HCT116 (cell line): ENCODE results near the gene FBXO8. TPM values are rescaled to one million over a fixed set of nuclear protein-coding genes. Genes with fewer than 3 reads are reported as not detected.

Source experiments
- ATAC-seq: fragments of 200-7000 bp; cut with Tn5 transposase; 2 replicates; pipeline ENCODE4 v1.9.1; 2020; ENCODE audit warnings: mild to moderate bottlenecking, moderate library complexity
- BruUV-seq: library from RNA; stranded (reverse); fragments of 400-500 nt; replicated peaks from 2 replicates; lab custom pipeline; 2021; lab: Mats Ljungman, UMichigan
- CTCF ChIA-PET: fragments of 300-600 bp; sonication (Branson Sonifier 250); formaldehyde crosslinking; loops from one replicate; lab custom pipeline; 2021; ENCODE audit warnings: antibody characterized with exemption; lab: Charles Lee
- POLR2A ChIA-PET: fragments of 300-600, 350-600 bp; sonication (Branson Sonifier 250); formaldehyde crosslinking; loops from one replicate; lab custom pipeline; 2021; ENCODE audit warnings: antibody characterized with exemption; lab: Charles Lee
- RAD21 ChIA-PET, 2 experiments: fragments of 300-600 bp; sonication (Branson Sonifier 250); formaldehyde crosslinking; loops; one replicate each; lab custom pipeline; 2023; ENCODE audit warnings: low total read pairs in 2 of 2; ENCODE audit not compliant: uncharacterized antibody in 2 of 2, unreplicated experiment in 2 of 2, low non-redundant PET in 1 of 2; lab: Charles Lee
- DNase-seq: peaks from one replicate; pipeline ENCODE4 v3.0.0-alpha.2; 2010; ENCODE audit warnings: low read depth, low spot score
- H2AFZ ChIP-seq: fragments of 200-600 bp; shearing (Covaris generic), sonication (generic); 2 replicates; pipeline ENCODE4 v1.6.1; 2017; ENCODE audit warnings: low read depth, mixed run types, mixed read lengths, antibody characterized with exemption, low read length; ENCODE audit not compliant: poor library complexity, severe bottlenecking
- H3K27ac ChIP-seq: 2 replicates; pipeline ENCODE4 v1.5.1; 2012; ENCODE audit warnings: low read depth, low read length
- H3K27me3 ChIP-seq: fragments of 200-600 bp; sonication (generic); 2 replicates; pipeline ENCODE4 v1.6.1; 2016; ENCODE audit warnings: mixed run types, low read length, mixed read lengths; ENCODE audit not compliant: insufficient read depth
- H3K36me3 ChIP-seq, 2 experiments: fragments of 200-500 bp in 1 of 2; fragments of 200-600 bp in 1 of 2; sonication (Bioruptor generic) in 1 of 2; sonication (generic) in 1 of 2; 2 replicates each; pipeline versions ENCODE4 v1.5.1 to v1.6.1; 2014 to 2016; ENCODE audit warnings: low read length in 2 of 2, inconsistent platforms in 1 of 2, mixed read lengths in 1 of 2, mixed run types in 1 of 2; ENCODE audit not compliant: insufficient read depth in 2 of 2, control insufficient read depth in 1 of 2
- H3K4me1 ChIP-seq, 2 experiments: fragments of 200-600 bp in 1 of 2; sonication (generic) in 1 of 2; 2 replicates each; pipeline versions ENCODE4 v1.5.1 to v1.6.1; 2012 to 2017; ENCODE audit warnings: low read length in 2 of 2, inconsistent platforms in 1 of 2, mild to moderate bottlenecking in 1 of 2, mixed read lengths in 1 of 2, mixed run types in 1 of 2, moderate library complexity in 1 of 2; ENCODE audit not compliant: insufficient read depth in 2 of 2, control insufficient read depth in 1 of 2
- H3K4me2 ChIP-seq: fragments of 200-600 bp; sonication (generic); 2 replicates; pipeline ENCODE4 v1.6.1; 2017; ENCODE audit warnings: mixed run types, low read length, mixed read lengths
- H3K4me3 ChIP-seq, 2 experiments: fragments of 200-600 bp in 1 of 2; sonication (generic) in 1 of 2; replicated peaks in 1 of 2; 2 replicates each; pipeline ENCODE4 v1.5.1; 2011 to 2016; ENCODE audit warnings: low read length in 2 of 2, control low read depth in 1 of 2, low read depth in 1 of 2, mild to moderate bottlenecking in 1 of 2, mixed read lengths in 1 of 2, mixed run types in 1 of 2
- H3K79me2 ChIP-seq: fragments of 200-600 bp; sonication (generic); 2 replicates; pipeline ENCODE4 v1.6.1; 2017; ENCODE audit warnings: mild to moderate bottlenecking, mixed run types, low read length, moderate library complexity, mixed read lengths; ENCODE audit not compliant: insufficient read depth
- H3K9ac ChIP-seq: fragments of 200-600 bp; sonication (generic); 2 replicates; pipeline ENCODE4 v1.6.1; 2016; ENCODE audit warnings: low read length, mixed read lengths
- H3K9me2 ChIP-seq: fragments of 200-600 bp; sonication (generic), shearing (Covaris generic); 2 replicates; pipeline ENCODE4 v1.6.1; 2017; ENCODE audit warnings: mixed run types, mild to moderate bottlenecking, moderate library complexity; ENCODE audit not compliant: insufficient read depth
- H3K9me3 ChIP-seq, 2 experiments: fragments of 200-500 bp in 1 of 2; fragments of 200-600 bp in 1 of 2; sonication (Bioruptor generic) in 1 of 2; sonication (generic) in 1 of 2; 2 replicates each; pipeline ENCODE4 v1.6.1; 2014 to 2017; ENCODE audit warnings: low read length in 2 of 2, mixed read lengths in 2 of 2, inconsistent platforms in 1 of 2, low read depth in 1 of 2, mild to moderate bottlenecking in 1 of 2, mixed run types in 1 of 2, moderate library complexity in 1 of 2; ENCODE audit not compliant: control insufficient read depth in 1 of 2, insufficient read depth in 1 of 2
- H4K20me1 ChIP-seq: fragments of 200-600 bp; sonication (generic), shearing (Covaris generic); 2 replicates; pipeline ENCODE4 v1.6.1; 2017; ENCODE audit warnings: mixed run types, mild to moderate bottlenecking, moderate library complexity; ENCODE audit not compliant: insufficient read depth
- EGR1 ChIP-seq: IDR thresholded peaks from 2 replicates; pipeline ENCODE4 v1.6.1; 2012; ENCODE audit warnings: low read depth
- EZH2 ChIP-seq: fragments of 200-600 bp; sonication (generic); IDR thresholded peaks from 2 replicates; pipeline ENCODE4 v1.6.1; 2017; ENCODE audit warnings: antibody characterized with exemption, mixed run types
- EZH2phosphoT487 ChIP-seq: fragments of 200-600 bp; IDR thresholded peaks from 2 replicates; pipeline ENCODE4 v1.6.1; 2018; ENCODE audit warnings: antibody characterized with exemption, borderline replicate concordance
- FOSL1 ChIP-seq: IDR thresholded peaks from 2 replicates; pipeline ENCODE4 v1.6.1; 2012; ENCODE audit warnings: low read depth
- JUND ChIP-seq: IDR thresholded peaks from 2 replicates; pipeline ENCODE4 v1.6.1; 2012
- MAX ChIP-seq: IDR thresholded peaks from 2 replicates; pipeline ENCODE4 v1.6.1; 2012
- POLR2A ChIP-seq: IDR thresholded peaks from 2 replicates; pipeline ENCODE4 v1.7.0; 2011; ENCODE audit warnings: borderline replicate concordance; ENCODE audit not compliant: insufficient read depth, insufficient read length; ENCODE audit errors: extremely low read depth
- RAD21 ChIP-seq: IDR thresholded peaks from 2 replicates; pipeline ENCODE4 v1.6.1; 2012; ENCODE audit warnings: low read depth, mild to moderate bottlenecking
- SIN3A ChIP-seq: IDR thresholded peaks from 2 replicates; pipeline ENCODE4 v1.6.1; 2012; ENCODE audit warnings: low read depth
- SRF ChIP-seq: IDR thresholded peaks from 2 replicates; pipeline ENCODE4 v1.6.1; 2012; ENCODE audit warnings: low read depth
- YY1 ChIP-seq: IDR thresholded peaks from 2 replicates; pipeline ENCODE4 v1.6.1; 2011; ENCODE audit warnings: low read length, low read depth, moderate library complexity, mild to moderate bottlenecking; ENCODE audit not compliant: insufficient replicate concordance; ENCODE audit errors: extremely low read depth
- ZBTB33 ChIP-seq: IDR thresholded peaks from 2 replicates; pipeline ENCODE4 v1.6.1; 2011; ENCODE audit warnings: mild to moderate bottlenecking, low read length, moderate library complexity; ENCODE audit not compliant: insufficient replicate concordance; ENCODE audit errors: extremely low read depth
- ZFX ChIP-seq: fragments of 450-650 bp; IDR thresholded peaks from 2 replicates; pipeline ENCODE4 v1.6.1; 2017
- intact Hi-C: fragments of 100-400 bp; cut with micrococcal nuclease; formaldehyde crosslinking; loops from 2 replicates; pipeline ENCODE4 v1.10.0; 2022
- total RNA-seq: library from RNA; stranded (reverse); gene quantifications from one replicate; pipeline ENCODE4 v1.2.1, GENCODE V29; 2021; ENCODE audit not compliant: unreplicated experiment

FBXO8 gene
- total RNA-seq, 1 experiment from 2014 or later, result 13.0 TPM

- no peak for ATAC-seq
- no peak overlapping the region for H2AFZ ChIP-seq
Observed at GRCh38 chr4:174265916-174266315, 17.6 kb downstream of the FBXO8 start.

GRCh38 chr4:174263445-174263736 lies 20.1 kb downstream of the FBXO8 start:
- H3K4me3 ChIP-seq, result no peak overlapping the region
- H3K9me3 ChIP-seq, result no peaks in the 10 kb centered on the region
- TF ChIP-seq EZH2phosphoT487 (no peak), ZFX (no peak), EZH2 (no peak), FOSL1 (no peak), SRF (no peak), YY1 (no peak), EGR1 (no peak), ZBTB33 (no peak), POLR2A (no peak), RAD21 (no peak), MAX (no peak)
- intact Hi-C loops, result no loop called here
- H4K20me1 ChIP-seq, result no peaks in the 10 kb centered on the region
- H3K27ac ChIP-seq, result no peak overlapping the region
- H2AFZ ChIP-seq, result no peak overlapping the region
- no peaks in the 10 kb centered on the region for H3K79me2 ChIP-seq
- BruUV-seq, result no TSS peak
- RAD21 ChIA-PET, result no interaction called here
- POLR2A ChIA-PET, result no interaction called here
- no peaks in the 10 kb centered on the region for H3K9me2 ChIP-seq
- ATAC-seq, result no peak
- no peak overlapping the region for H3K4me2 ChIP-seq
- no peak for DNase-seq
- no peaks in the 10 kb centered on the region for H3K4me1 ChIP-seq
- no peaks in the 10 kb centered on the region for H3K36me3 ChIP-seq
- CTCF ChIA-PET, result no interaction called here
- no peaks in the 10 kb centered on the region for H3K27me3 ChIP-seq
- H3K9ac ChIP-seq, result no peak overlapping the region

More at GRCh38 chr4:174265916-174266315, 17.6 kb downstream of the FBXO8 start:
- Histone ChIP-seq H4K20me1 (no peaks in the 10 kb centered on the region), H3K9ac (no peak overlapping the region), H3K27ac (no peak overlapping the region), H3K4me2 (no peak overlapping the region), H3K9me3 (no peaks in the 10 kb centered on the region), H3K4me1 (no peaks in the 10 kb centered on the region), H3K36me3 (no peaks in the 10 kb centered on the region), H3K9me2 (no peaks in the 10 kb centered on the region), H3K79me2 (no peaks in the 10 kb centered on the region), H3K27me3 (no peaks in the 10 kb centered on the region), H3K4me3 (no peak overlapping the region)
- no TSS peak for BruUV-seq
- RAD21 ChIA-PET, result no interaction called here
- no peak for DNase-seq
- CTCF ChIA-PET, result no interaction called here
- TF ChIP-seq FOSL1 (no peak), JUND (no peak), MAX (no peak), SIN3A (no peak), EZH2phosphoT487 (no peak)
- POLR2A ChIA-PET, result no interaction called here
- intact Hi-C loops, result no loop called here
